CD8-positive, alpha-beta memory T cell (primary cell): ENCODE data around the gene POLR2F. TPM values are rescaled to one million over a fixed set of nuclear protein-coding genes. Genes with fewer than 3 reads are reported as not detected.
A peak's percentile ranks its signal among the peaks of the same experiment; 100 is the strongest.

ENCODE experiments used
- CTCF ChIA-PET: fragments of 350-600 bp; sonication (Branson Sonifier 250); formaldehyde crosslinking; loops from one replicate; lab custom pipeline; 2021; ENCODE audit warnings: antibody characterized with exemption; lab: Charles Lee
- POLR2A ChIA-PET: fragments of 350-600 bp; sonication (Branson Sonifier 250); formaldehyde crosslinking; loops from one replicate; lab custom pipeline; 2021; ENCODE audit warnings: antibody characterized with exemption; lab: Charles Lee
- DNase-seq, 5 donors: peaks; one replicate each; pipeline versions ENCODE4 v3.0.0 to v3.0.0-alpha.2; 2020 to 2022; ENCODE audit warnings: mixed read lengths in 1 of 5
- H3K27ac ChIP-seq: one replicate; pipeline ENCODE4 v1.7.0; 2013; ENCODE audit warnings: low read depth, mild to moderate bottlenecking, low read length, moderate library complexity
- H3K27me3 ChIP-seq: 2 replicates; pipeline ENCODE4 v1.7.0; 2013; ENCODE audit warnings: low read length, mild to moderate bottlenecking; ENCODE audit not compliant: insufficient read depth, poor library complexity, severe bottlenecking
- H3K36me3 ChIP-seq: 2 replicates; pipeline ENCODE4 v1.7.0; 2013; ENCODE audit warnings: mild to moderate bottlenecking, low read length, moderate library complexity; ENCODE audit not compliant: insufficient read depth
- H3K4me1 ChIP-seq: 2 replicates; pipeline ENCODE4 v1.7.0; 2013; ENCODE audit warnings: mild to moderate bottlenecking, low read length, moderate library complexity; ENCODE audit not compliant: insufficient read depth
- H3K4me3 ChIP-seq: 2 replicates; pipeline ENCODE4 v1.7.0; 2013; ENCODE audit warnings: mild to moderate bottlenecking, low read length
- H3K9me3 ChIP-seq: 2 replicates; pipeline ENCODE4 v1.7.0; 2013; ENCODE audit warnings: mild to moderate bottlenecking, low read length
- H3K27ac Mint-ChIP-seq, 8 donors: one replicate each; pipeline ENCODE4 v1.8.0; 2020 to 2021; ENCODE audit warnings: mixed read lengths in 8 of 8, mild to moderate bottlenecking in 6 of 8, inconsistent platforms in 3 of 8, moderate library complexity in 3 of 8
- H3K27me3 Mint-ChIP-seq, 2 donors: one replicate each; pipeline ENCODE4 v1.8.0; 2020 to 2021; ENCODE audit warnings: mixed read lengths in 2 of 2, mild to moderate bottlenecking in 1 of 2, moderate library complexity in 1 of 2
- H3K36me3 Mint-ChIP-seq, 3 donors: one replicate each; pipeline ENCODE4 v1.8.0; 2020 to 2021; ENCODE audit warnings: mixed read lengths in 3 of 3, inconsistent platforms in 1 of 3, mild to moderate bottlenecking in 1 of 3
- H3K4me1 Mint-ChIP-seq, 3 donors: one replicate each; pipeline ENCODE4 v1.8.0; 2020 to 2021; ENCODE audit warnings: mixed read lengths in 3 of 3, inconsistent platforms in 1 of 3, mild to moderate bottlenecking in 1 of 3
- H3K4me3 Mint-ChIP-seq, 7 donors: one replicate each; pipeline ENCODE4 v1.8.0; 2020 to 2021; ENCODE audit warnings: mixed read lengths in 7 of 7, mild to moderate bottlenecking in 6 of 7, moderate library complexity in 4 of 7, inconsistent platforms in 2 of 7
- H3K9me3 Mint-ChIP-seq, 5 donors: one replicate each; pipeline ENCODE4 v1.8.0; 2020 to 2022; ENCODE audit warnings: mixed read lengths in 5 of 5, mild to moderate bottlenecking in 3 of 5, moderate library complexity in 2 of 5, inconsistent platforms in 1 of 5
- polyA plus RNA-seq: library from polyadenylated mRNA; unstranded; fragments of 300-500 nt; fragmentation: Illumina TruSeq; gene quantifications from one replicate; pipeline ENCODE4 v1.2.3, GENCODE V29; 2021
- total RNA-seq, 2 experiments: library from RNA; stranded (reverse); gene quantifications; one replicate each; pipeline ENCODE4 v1.2.3, GENCODE V29; 2021

POLR2F gene
- 100 to 1,000 TPM; 140 to 148 TPM for total RNA-seq
- 167 TPM for polyA plus RNA-seq

DNA sequence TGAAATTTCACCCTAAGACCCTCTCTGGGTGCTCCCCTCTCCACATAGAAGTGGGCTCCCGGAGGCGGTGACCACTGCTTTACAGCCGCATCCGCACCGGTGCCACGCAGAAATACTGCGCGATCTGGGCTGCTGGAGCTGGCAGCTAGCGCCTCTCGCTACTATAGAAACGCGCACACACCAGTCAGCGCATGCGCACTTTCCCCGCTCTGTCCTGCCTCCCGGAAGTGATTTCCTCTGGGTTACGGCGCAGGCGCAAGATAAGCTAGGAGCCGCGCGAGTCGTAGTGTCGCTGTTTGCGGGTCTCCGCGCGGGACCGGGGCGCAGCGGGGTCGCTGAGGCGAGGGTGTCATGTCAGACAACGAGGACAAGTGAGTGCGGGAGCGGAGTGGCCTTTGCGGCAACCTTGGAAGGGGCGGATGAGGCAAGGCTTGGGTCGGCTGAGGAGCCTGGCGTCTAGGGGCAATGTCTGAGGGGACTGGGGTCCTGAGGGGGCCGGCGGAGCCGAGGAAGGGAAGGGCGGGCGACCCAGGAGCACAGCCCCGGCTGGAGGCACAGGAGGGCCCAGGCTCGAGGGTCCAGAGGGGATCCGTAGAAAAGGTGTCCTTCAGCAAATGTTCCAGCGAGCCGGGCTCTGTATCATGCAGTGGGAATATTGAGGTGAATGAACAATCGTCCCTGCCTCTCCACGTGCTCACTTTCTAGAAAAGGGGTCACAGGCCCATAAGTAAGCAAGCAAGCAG, at the start of gene POLR2F, which contains the start of gene C22orf23:
Gene POLR2F, plus strand, starts transcription at position 263 of the 743 bp plus-strand sequence. Its CDS starts 89 bp downstream, at position 352.
Gene C22orf23, minus strand, starts transcription at position 165 of the 743 bp plus-strand sequence. CDS start 452 bp downstream, outside the sequence.
- peaks cover 17% of the 10 kb centered on the region for H3K4me1 ChIP-seq
- Mint-ChIP-seq H3K27ac (peak within 1 kb of the TSS; percentile 70 to 100 (median 98)), H3K4me3 (peak within 1 kb of the TSS; percentile 94 to 100 (median 99)), H3K36me3 (peaks cover 4 to 32% (median 19%) of the 10 kb centered on the region in 3 donors), H3K4me1 (peaks cover 43 to 50% (median 49%) of the 10 kb centered on the region in 3 donors), H3K27me3 (peaks cover 8 to 12% of the 10 kb centered on the region in 2 donors), H3K9me3 (no peaks in the 10 kb centered on the region)
- DNase-seq = peak; percentile 94 to 98 (median 96)
- H3K27me3 ChIP-seq = peaks cover 5% of the 10 kb centered on the region
- ChIA-PET POLR2A (interaction anchor here (0.5 to 1.2 kb wide), 5 partner anchors 18 to 142 kb away, joined by 3 to 4 read pairs (median 4); partner anchors contain the start of gene MICALL1), CTCF (interaction anchor here (1.3 to 2.0 kb wide), 6 partner anchors 12 to 136 kb away, joined by 3 to 7 read pairs (median 4); partner anchors contain the start of gene MICALL1)
- peak within 1 kb of the TSS; percentile 77 for H3K27ac ChIP-seq
- peak within 1 kb of the TSS; percentile 93 for H3K4me3 ChIP-seq
- H3K36me3 ChIP-seq = peaks cover 13% of the 10 kb centered on the region
- no peaks in the 10 kb centered on the region for H3K9me3 ChIP-seq

DNA sequence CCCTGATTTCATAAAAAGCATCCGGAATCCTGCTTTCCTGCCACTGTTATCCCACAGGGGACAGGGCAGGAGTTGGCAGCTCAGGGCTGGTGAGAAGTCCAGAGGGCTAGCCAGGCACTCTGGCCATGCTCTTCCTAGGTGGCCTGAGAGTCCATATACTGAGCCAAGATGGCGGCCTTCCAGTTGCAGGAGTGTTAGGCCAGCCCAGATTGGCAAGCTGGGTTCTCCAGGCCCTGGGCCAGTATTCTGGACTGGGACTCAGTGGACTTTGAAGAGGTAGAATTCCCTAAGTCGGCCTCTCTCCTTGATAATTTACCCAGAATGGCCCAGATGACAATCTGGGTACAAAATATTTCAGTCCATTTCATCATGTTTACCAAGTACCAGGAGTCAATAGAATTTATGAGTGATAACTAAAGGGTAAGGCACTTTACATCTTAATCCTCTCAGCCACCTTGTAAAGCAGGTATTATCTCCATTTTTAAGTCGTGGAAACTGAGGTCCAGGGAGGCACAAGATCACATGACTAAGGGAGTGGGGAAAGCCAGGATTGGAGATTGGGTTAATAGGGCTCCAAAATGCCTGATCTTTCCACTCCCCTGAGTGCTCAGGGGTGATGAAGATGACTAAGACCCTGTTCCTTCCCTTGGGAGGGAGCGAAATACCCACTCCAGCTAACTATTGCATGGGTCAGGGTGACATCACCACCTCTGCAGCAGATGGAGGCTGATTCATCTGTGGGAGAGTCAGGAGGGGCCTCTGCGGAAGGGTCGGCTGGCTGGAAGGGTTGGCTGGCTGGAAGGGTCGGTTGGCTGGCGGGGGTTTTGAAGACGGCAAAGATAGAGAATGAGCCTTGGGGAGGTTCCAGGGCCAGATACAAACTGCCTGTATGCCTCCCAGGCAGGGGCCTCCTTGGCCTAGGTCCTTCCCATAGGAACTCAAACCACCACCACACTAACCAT, 48.6 kb upstream of the POLR2F start:
- H3K36me3 Mint-ChIP-seq = peaks cover 0 to 1% (median 0%) of the 10 kb centered on the region in 3 donors
- no peaks in the 10 kb centered on the region for H3K9me3 ChIP-seq
- H3K27me3 ChIP-seq = no peaks in the 10 kb centered on the region
- peaks cover 12% of the 10 kb centered on the region for H3K4me1 ChIP-seq
- no peaks in the 10 kb centered on the region for H3K27me3 Mint-ChIP-seq
- no peak overlapping the region for H3K4me3 ChIP-seq
- no peaks in the 10 kb centered on the region for H3K9me3 Mint-ChIP-seq
- peak overlapping the region; percentile 54 for H3K27ac ChIP-seq
- DNase-seq = no peak
- ChIA-PET POLR2A (interaction anchor here (0.9 to 2.5 kb wide), 4 partner anchors 8 to 57 kb away, joined by 4 to 20 read pairs (median 5); partner anchors contain the start of genes C22orf23 and POLR2F), CTCF (interaction anchor here (1.7 to 2.3 kb wide), 2 partner anchors 8 to 88 kb away, joined by 4 to 15 read pairs; no protein-coding TSS in a partner anchor)
- peak overlapping the region; percentile 64 to 94 (median 84) for H3K27ac Mint-ChIP-seq
- H3K4me3 Mint-ChIP-seq = peak overlapping the region; percentile 73 to 91 (median 82)
- H3K36me3 ChIP-seq = no peaks in the 10 kb centered on the region
- H3K4me1 Mint-ChIP-seq = peaks cover 19 to 35% (median 29%) of the 10 kb centered on the region in 3 donors

DNA sequence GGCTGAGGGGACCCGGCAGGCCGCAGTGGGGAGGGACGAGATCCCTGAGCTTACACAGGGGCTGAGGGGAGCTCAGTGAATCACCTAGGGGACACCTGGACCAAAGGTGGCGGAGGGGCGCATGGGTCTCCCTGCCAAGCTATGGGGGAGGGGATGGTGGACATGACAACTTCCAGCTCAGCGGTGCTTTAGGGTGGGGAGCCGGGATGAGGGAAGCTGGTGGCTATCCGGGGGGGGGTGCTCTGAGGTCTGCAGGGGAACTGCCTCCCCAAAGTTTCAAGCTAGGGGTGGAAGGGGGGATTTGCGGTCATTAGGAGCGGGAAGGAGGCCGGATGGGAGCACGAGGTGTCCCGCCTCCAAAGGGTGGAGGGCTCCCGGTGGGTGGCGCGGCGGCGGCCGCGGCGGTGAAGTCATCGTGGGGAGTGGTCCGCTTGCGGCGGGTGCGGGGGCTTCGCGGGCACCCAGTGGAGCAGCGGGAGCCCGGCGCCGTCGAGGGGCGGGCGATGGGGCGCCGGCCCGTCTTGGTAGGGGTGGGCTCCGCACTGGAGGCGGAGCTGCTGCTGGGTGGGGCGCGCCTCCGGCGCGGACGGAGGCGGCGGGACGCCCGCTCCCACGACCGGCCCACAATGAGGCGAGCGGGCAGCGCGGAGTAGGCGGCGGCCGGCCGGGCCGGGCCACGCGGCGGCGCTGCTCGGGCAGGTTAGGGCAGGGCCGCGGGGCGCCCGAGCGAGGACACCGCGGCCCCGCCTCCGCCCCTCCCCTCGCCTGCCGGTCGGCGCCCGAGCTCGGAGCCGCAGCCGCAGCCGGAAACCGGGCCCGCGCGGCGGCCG, 47.8 kb upstream of the POLR2F start, which contains the start of gene MICALL1:
Gene MICALL1, plus strand, starts transcription at position 764 of the 830 bp plus-strand sequence. CDS start 126 bp downstream, outside the sequence.
- peaks cover 0 to 3% (median 0%) of the 10 kb centered on the region in 3 donors for H3K36me3 Mint-ChIP-seq
- no peaks in the 10 kb centered on the region for H3K27me3 Mint-ChIP-seq
- Histone ChIP-seq H3K36me3 (no peaks in the 10 kb centered on the region), H3K27me3 (no peaks in the 10 kb centered on the region), H3K9me3 (no peaks in the 10 kb centered on the region), H3K27ac (peak within 1 kb of the TSS; percentile 54), H3K4me1 (peaks cover 12% of the 10 kb centered on the region), H3K4me3 (peak within 1 kb of the TSS; percentile 45)
- peak within 1 kb of the TSS; percentile 77 to 92 (median 82) for H3K4me3 Mint-ChIP-seq
- H3K4me1 Mint-ChIP-seq = peaks cover 23 to 41% (median 29%) of the 10 kb centered on the region in 3 donors
- CTCF ChIA-PET = interaction anchor here (0.9 to 2.3 kb wide), 7 partner anchors 9 to 88 kb away, joined by 3 to 15 read pairs (median 4); partner anchors contain the start of genes ANKRD54, C22orf23 and POLR2F
- H3K27ac Mint-ChIP-seq = peak within 1 kb of the TSS; percentile 81 to 98 (median 91)
- POLR2A ChIA-PET = interaction anchor here (0.5 to 2.5 kb wide), 6 partner anchors 9 to 302 kb away, joined by 4 to 20 read pairs (median 6); partner anchors contain the start of genes ANKRD54, C22orf23 and POLR2F
- H3K9me3 Mint-ChIP-seq = no peaks in the 10 kb centered on the region
- DNase-seq = peak; percentile 56 to 69 (median 63)

DNA sequence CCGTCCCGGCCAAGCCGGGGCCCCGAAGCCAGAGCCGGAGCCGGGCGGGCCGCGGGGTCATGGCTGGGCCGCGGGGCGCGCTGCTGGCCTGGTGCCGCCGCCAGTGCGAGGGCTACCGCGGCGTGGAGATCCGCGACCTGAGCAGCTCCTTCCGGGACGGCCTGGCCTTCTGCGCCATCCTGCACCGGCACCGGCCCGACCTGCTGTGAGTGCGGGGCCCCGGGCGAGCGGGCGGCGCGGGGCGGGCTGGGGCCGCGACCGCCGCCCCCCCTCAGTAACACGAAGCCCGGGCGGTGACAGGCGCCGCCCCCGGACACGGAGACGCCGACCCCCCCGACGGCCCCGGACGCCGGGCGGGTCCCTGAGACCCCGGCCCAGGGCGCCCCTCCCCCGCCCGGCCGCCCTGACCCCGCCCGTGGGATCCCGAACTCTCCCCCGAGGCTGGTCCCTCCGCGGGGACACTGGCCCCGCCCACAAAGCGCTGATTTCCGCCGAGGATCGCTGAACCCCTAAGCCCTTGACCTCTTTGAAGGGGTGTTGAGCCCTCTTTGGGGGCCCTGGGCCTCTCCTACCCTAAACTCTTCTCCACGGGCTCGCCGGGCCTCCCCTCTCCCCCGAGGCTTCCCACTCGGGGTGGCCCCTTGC, 47.0 kb upstream of the POLR2F start:
- H3K4me3 ChIP-seq = peak overlapping the region; percentile 45
- H3K27me3 Mint-ChIP-seq = no peaks in the 10 kb centered on the region
- no peaks in the 10 kb centered on the region for H3K9me3 ChIP-seq
- peak; percentile 26 to 58 (median 28) for DNase-seq
- no peaks in the 10 kb centered on the region for H3K36me3 ChIP-seq
- POLR2A ChIA-PET = interaction anchor here (0.5 to 2.5 kb wide), 6 partner anchors 10 to 302 kb away, joined by 4 to 20 read pairs (median 6); partner anchors contain the start of genes ANKRD54, C22orf23 and POLR2F
- no peaks in the 10 kb centered on the region for H3K27me3 ChIP-seq
- peak overlapping the region; percentile 79 to 98 (median 91) for H3K27ac Mint-ChIP-seq
- CTCF ChIA-PET = interaction anchor here (0.6 to 2.3 kb wide), 10 partner anchors 10 to 584 kb away, joined by 3 to 15 read pairs (median 4); partner anchors contain the start of genes ANKRD54, C22orf23 and POLR2F
- H3K36me3 Mint-ChIP-seq = peaks cover 0 to 3% (median 0%) of the 10 kb centered on the region in 3 donors
- no peaks in the 10 kb centered on the region for H3K9me3 Mint-ChIP-seq
- H3K4me3 Mint-ChIP-seq = peak overlapping the region; percentile 77 to 92 (median 81)
- peaks cover 27 to 44% (median 29%) of the 10 kb centered on the region in 3 donors for H3K4me1 Mint-ChIP-seq
- H3K4me1 ChIP-seq = peaks cover 17% of the 10 kb centered on the region
- peak overlapping the region; percentile 38 for H3K27ac ChIP-seq

DNA sequence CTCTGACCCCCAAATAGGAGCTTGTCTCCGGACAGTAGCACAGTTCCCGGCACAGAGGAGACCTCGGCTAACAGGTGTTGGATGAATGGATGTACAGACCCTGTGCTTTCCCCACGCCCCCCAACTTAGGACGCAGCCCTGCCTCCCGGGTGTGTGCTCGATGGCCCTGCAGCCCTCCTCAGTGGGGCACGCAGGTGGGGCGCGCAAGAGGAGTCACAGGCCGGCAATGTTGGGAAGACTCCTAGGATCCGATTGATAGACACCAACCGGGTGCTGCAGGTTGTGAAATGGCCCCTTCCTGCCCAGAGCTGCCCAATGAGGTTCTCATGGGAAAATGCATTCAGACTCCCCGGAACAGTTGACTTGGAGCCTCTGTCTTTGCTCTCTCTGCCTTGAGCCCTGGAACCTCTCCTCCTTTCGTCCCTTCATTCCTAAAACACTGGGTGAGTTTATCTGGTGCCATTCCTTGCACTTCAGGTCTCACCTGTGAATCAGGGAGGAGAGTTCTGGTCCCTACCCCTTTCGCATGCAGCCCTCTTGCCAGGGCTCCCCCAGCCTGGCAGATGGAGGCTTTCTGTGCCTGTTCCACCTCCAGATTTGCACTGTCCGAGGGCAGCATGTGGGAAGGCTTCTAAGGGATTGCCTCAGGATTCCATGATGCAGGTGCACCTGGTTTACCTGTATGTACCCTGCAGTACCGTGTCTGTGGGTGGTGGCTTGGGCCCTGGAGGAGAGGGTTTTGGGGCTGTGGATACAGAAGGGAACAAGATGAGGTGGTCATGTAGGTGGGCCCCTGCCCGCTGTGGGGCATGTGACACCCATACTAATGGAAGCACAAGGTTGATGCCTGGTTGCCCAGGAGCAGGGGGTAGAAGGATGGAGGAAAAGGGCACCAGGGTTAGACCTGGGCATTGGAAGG, 46.2 kb upstream of the POLR2F start:
- DNase-seq = peak in 1 of 5 donors; percentile 15
- H3K4me3 ChIP-seq = peak overlapping the region; percentile 45

More for the DNA sequence above, 46.2 kb upstream of the POLR2F start:
- Histone ChIP-seq H3K9me3 (no peaks in the 10 kb centered on the region), H3K36me3 (no peaks in the 10 kb centered on the region), H3K27me3 (no peaks in the 10 kb centered on the region), H3K4me1 (peaks cover 19% of the 10 kb centered on the region), H3K27ac (peak overlapping the region; percentile 38)
- peak overlapping the region; percentile 79 to 98 (median 91) for H3K27ac Mint-ChIP-seq
- H3K27me3 Mint-ChIP-seq = no peaks in the 10 kb centered on the region
- ChIA-PET POLR2A (interaction anchor here (0.5 to 2.5 kb wide), 3 partner anchors 11 to 63 kb away, joined by 5 to 20 read pairs (median 5); partner anchors contain the start of gene ANKRD54), CTCF (interaction anchor here (0.6 to 2.3 kb wide), 5 partner anchors 10 to 583 kb away, joined by 3 to 15 read pairs (median 3); partner anchors contain the start of gene ANKRD54)
- peaks cover 0 to 9% (median 0%) of the 10 kb centered on the region in 3 donors for H3K36me3 Mint-ChIP-seq
- no peaks in the 10 kb centered on the region for H3K9me3 Mint-ChIP-seq
- peaks cover 29 to 52% (median 30%) of the 10 kb centered on the region in 3 donors for H3K4me1 Mint-ChIP-seq
- H3K4me3 Mint-ChIP-seq = peak overlapping the region; percentile 77 to 92 (median 81)
